OCI-LY1 (cell line): ENCODE results near the gene ZNF605.

Experiments used
- EZH2 ChIP-seq: fragments of 200-600 bp; sonication (generic), shearing (Covaris generic); IDR thresholded peaks from 2 replicates; pipeline ENCODE4 v1.8.0; 2017; ENCODE audit warnings: borderline replicate concordance, mixed run types, mild to moderate bottlenecking, antibody characterized with exemption, low read length, moderate library complexity, mixed read lengths
- TF ChIP-seq, protein P1 (sequence below): fragments of 200-600 bp; sonication (generic), shearing (Covaris generic); IDR thresholded peaks from 2 replicates; pipeline ENCODE4 v1.5.1; 2017; ENCODE audit warnings: mild to moderate bottlenecking, antibody characterized with exemption, low read length, moderate library complexity, mixed read lengths

- TF ChIP-seq, protein P1, sequence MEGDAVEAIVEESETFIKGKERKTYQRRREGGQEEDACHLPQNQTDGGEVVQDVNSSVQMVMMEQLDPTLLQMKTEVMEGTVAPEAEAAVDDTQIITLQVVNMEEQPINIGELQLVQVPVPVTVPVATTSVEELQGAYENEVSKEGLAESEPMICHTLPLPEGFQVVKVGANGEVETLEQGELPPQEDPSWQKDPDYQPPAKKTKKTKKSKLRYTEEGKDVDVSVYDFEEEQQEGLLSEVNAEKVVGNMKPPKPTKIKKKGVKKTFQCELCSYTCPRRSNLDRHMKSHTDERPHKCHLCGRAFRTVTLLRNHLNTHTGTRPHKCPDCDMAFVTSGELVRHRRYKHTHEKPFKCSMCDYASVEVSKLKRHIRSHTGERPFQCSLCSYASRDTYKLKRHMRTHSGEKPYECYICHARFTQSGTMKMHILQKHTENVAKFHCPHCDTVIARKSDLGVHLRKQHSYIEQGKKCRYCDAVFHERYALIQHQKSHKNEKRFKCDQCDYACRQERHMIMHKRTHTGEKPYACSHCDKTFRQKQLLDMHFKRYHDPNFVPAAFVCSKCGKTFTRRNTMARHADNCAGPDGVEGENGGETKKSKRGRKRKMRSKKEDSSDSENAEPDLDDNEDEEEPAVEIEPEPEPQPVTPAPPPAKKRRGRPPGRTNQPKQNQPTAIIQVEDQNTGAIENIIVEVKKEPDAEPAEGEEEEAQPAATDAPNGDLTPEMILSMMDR, result no peak
- TF ChIP-seq EZH2, result no peak
These were observed 74.3 kb downstream of the ZNF605 start for GRCh38 chr12:132881818-132882217.
